ENCODE measurements around the gene MCRIP2.

Gene MCRIP2

DNA sequence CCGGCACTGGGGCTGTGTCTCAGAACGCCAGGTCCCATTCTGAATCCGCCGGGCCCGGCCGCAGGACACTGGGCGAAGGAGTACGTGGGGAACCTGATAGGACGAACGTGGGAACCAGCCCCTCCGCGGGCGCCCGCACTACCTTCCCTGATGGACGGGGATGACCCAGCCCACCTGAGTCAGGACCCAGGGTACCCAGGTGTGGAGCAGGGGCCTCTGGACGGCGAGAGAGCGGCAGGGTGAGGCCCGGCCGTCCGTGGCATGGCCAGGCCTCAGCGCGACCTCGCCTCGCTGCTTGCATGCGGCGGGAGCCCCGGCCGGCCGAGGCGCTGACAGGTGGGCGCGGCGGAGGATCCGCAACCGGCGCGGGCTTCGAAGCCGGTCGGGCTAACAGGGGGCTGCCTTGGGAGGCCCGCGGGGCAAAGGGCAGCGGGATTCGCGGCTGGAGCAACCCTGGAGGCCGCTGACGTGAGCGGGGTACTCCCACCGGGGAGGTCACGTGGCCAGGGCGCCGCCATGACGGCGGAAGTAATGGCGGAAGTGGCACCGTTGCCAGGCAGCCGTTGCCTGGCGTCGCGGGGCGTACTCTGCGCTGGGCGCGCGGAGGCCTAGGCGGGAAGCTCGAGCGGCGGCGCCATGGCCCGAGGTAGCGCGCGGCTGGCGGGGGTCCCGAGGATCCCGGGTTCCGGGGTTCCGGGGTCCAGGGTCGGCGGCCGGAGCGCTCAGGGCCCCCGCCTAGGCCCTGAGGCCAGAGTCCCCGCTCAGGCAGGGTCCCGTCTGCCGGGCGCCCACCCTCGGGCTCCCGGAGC, 7.4 kb downstream of the MCRIP2 start, which contains the start of gene WDR90:
TSS of gene WDR90 (plus strand) at position 585 of the 809 bp plus-strand sequence. CDS start at position 637, 52 bp downstream.
- peak; percentile 94 for DNase-seq (ENCODE audit: low spot score)

- DNase-seq (ENCODE audit: low spot score) = peak; percentile 40
Measured at GRCh38 chr16:649631-650030, 8.0 kb downstream of the MCRIP2 start.

DNA sequence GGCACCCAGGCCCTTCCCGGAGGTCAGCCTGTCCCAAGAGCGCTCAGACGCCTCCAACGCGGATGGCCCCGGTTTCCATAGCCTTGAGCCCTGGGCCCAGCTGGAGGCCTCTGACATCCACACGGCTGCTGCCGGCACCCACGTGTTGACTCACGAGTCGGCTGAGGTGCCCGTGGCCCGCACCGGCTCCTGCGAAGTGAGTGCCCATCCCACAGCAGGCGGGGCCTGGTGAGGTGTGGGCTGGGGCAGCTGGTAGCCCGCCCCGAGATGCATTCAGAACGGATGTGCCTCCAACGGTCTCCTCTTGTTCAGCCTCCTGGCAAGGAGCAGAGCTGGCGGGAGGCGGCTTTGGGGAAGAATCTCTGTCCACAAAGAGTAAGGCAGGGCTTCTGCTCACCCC, 10.2 kb downstream of the MCRIP2 start:
- DNase-seq (ENCODE audit: low spot score) = no peak

GRCh38 chr16:652454-653305, 11.1 kb downstream of the MCRIP2 start:
- DNase-seq (ENCODE audit: low spot score) = no peak

DNA sequence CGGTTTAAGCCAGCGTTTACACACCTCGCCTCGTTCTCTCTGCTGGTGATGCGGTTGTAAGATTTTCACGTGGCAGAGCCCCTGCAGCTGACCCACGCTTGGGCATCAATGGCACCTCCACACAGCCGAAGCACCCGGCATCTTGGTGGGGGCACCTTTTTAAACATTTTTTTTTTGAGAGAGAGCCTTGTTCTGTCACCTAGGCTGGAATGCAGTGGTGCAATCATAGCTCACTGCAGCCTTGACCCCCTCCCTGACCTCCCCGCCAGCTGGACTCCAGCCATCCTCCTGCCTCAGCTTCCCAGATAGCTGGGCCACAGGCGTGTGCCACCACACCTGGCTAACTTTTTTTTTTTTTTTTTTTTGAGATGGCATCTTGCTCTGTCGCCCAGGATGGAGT, 12.4 kb downstream of the MCRIP2 start:
- DNase-seq (ENCODE audit: low spot score) = no peak

DNA sequence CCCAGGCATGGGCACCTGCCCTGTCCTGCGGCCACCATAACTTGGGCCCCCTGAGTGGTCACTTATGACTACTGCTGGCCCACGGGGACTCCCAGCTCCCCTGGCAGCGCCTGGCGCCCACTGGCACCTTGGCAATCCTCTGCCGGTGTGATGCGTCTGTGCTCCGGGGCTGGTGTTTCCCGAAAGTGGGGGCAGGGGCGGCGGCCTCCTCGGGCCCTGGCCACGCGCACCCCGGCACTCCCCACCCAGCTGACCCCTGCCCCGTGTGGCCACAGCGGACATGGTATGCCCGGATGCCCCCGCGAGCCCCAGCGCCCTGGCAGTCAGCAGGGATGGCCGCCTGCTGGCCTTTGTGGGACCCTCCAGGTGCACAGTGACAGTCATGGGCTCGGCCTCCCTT, 15.9 kb downstream of the MCRIP2 start:
- DNase-seq (ENCODE audit: low spot score) = no peak

DNA sequence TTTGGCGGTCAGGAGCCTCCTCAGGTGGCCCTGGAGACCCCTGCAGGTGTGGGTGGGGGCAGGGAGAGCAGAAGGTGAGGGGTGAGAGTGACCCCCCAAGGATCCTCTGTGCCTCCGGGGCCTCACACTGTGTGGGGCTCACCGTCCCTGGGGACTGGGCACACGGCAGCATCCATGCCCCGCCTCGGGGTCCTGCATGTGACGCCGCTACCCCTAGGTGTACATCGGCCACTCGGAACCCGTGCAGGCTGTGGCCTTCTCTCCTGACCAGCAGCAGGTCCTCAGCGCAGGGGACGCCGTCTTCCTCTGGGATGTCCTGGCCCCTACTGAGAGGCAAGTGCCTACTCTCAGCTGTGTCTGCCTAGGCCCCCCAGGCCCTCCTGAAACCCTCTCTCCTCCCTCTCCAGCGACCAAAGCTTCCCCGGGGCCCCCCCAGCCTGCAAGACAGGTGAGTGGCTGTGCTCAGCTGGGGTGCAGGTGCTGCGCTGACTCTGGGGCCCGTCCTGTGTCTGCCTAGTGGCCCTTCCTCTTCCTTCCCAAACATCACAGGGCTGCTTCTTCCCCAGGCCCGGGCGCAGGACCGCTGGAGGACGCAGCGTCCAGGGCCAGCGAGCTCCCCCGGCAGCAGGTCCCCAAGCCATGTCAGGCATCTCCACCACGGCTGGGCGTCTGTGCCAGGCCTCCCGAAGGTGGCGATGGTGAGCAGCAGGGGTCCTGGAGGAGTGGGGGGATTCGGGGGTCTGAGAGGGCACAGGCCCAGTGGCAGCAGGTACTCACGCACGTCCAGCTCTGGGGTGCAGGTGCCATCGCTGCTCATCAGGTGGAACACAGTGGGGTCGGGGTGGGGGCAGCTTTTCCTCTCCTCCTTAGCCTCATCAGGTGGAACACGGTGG, 17.3 kb downstream of the MCRIP2 start:
- DNase-seq (ENCODE audit: low spot score) = no peak

DNA sequence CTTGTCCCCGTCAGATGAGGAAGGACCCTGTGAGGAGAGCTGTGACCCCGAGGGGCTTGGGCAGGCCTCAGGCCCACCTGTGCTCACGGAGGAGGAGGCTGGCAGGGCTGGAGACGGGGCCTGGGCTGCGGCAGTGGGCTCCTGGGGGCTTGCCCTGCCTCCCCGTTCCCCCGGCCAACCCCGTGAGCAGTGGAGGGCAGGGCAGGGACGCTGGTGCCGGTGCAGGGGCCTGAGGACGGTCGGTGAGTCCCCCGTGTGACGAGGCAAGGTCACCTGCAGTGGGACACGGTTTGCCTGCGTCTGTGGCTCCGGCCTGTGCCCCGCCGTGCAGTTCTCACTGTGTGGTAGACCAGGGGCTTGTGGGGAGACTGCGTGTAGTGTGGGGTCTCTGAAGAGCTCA, 18.0 kb downstream of the MCRIP2 start:
- no peak for DNase-seq (ENCODE audit: low spot score)

- no peak for DNase-seq (ENCODE audit: low spot score)
Measured at GRCh38 chr16:660132-660458, 18.5 kb downstream of the MCRIP2 start.

DNA sequence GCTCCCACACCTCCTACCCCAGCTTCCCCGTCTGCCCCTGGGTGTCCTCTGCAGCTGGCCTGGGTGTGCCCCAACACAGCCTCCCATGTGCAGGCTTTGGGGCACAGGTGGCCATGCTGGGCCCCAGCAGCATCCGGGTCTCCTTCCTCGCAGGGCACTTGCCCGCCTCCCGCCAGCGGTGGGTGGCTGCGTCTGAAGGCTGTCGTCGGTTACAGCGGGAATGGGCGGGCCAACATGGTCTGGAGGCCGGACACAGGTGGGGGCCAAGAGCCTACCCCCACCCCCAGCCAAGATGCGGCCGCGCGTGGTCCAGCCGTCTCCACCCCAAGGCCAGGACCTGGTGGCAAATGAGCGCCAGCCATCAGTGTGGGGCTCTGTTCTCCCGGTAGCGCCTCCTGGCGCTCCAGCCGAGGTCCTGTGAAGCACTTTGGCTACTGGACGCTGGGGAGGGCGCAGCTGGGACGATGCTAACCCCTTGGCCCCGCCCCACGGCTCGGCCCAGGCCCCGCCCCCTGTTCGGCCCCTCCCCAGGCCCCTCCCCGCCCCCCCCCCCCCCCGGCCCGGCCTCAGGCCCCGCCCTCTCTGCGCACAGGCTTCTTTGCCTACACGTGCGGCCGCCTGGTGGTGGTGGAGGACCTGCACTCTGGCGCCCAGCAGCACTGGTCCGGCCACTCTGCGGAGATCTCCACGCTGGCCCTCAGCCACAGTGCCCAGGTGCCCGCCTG, 19.0 kb downstream of the MCRIP2 start:
- DNase-seq (ENCODE audit: low spot score) = peak; percentile 91

DNA sequence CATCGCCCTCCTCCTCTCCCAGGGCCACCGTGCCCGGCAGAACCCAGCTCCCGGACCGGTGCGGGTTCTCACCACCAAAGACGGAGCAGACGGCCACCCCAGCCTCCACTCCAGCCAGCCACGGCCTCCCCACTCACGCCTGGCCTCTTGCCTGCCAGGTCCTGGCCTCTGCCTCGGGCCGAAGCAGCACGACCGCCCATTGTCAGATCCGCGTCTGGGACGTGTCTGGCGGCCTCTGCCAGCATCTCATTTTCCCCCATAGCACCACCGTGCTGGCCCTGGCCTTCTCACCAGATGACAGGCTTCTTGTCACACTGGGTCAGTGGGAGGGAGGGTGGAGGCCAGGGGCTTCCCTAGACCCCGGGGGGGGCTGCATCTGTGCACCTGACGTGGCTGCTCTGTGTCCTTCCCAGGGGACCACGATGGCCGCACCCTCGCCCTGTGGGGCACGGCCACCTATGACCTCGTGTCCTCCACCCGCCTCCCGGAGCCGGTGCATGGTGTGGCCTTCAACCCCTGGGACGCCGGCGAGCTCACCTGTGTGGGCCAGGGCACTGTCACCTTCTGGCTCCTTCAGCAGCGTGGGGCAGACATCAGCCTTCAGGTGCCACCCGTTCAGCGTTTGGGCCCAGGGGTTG, 19.7 kb downstream of the MCRIP2 start:
- no peak for DNase-seq (ENCODE audit: low spot score)

- DNase-seq (ENCODE audit: low spot score) = no peak
Measured at GRCh38 chr16:662095-662494, 20.5 kb downstream of the MCRIP2 start.

GRCh38 chr16:662597-662996, 21.0 kb downstream of the MCRIP2 start:
- DNase-seq (ENCODE audit: low spot score) = no peak

GRCh38 chr16:666572-666971, 24.9 kb downstream of the MCRIP2 start:
- DNase-seq (ENCODE audit: low spot score) = no peak

DNA sequence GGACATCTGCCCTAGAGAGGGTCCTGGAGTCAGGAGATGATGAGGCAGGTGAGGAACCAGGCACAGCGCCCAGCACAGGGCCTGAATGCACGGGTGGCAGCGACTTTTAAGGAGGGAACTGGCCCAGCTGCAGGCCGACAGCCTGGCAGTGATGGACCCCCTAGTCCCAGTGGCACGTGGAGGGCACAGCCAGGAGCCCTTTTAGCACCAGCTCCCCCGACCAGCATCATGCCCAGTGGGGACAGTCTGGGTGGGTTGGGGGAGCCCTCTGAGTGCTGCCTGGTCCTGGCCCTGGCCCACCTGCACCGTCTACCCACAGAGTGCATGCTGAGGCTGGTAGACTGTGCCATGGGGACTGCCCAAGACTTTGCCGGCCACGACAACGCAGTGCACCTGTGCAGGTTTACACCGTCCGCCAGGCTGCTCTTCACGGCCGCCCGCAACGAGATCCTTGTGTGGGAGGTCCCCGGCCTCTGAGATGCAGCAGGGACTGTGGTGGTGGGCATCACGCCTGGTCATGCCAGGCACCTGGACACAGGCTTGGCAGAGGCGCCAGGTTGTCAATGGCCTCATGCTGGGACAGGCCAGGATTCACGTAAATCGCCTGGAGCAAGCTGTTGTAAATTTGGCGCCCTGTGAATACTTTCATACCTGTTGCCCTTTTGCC, 25.6 kb downstream of the MCRIP2 start:
- no peak for DNase-seq (ENCODE audit: low spot score)

DNA sequence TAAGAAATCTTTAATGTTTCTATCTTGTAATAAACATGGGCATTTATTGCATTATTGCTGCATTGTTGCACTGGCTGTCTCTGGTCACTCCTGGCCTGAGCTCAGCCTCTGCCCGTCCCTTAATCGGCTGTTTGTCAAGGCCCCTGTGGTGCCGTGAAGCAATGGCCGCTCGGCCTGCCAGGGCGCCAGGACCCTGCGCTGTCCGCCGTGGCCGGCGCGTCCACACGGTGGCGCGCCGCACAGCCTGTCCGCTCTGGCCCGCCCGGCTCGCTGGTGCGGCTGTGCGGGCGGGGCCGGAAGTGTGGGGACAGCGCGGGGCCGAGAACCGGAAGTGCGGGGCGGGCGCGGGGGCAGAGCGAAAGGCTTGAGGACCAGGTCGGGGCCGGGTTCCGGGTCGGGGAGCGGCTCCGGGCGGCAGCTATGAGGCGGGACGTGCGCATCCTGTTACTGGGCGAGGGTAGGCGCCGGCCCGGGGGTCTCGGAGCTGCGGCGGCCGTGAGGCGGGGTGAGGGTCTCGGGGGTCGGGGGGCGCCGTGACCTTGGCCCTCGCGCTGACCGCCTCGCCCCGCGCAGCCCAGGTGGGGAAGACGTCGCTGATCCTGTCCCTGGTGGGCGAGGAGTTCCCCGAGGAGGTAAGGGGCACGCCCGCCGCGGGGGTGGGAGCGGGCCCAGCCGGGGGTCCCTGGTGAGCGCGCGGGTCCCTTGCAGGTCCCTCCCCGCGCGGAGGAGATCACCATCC, 26.3 kb downstream of the MCRIP2 start, which contains the start of gene RHOT2:
TSS of gene RHOT2 (plus strand) at position 353 of the 739 bp plus-strand sequence. CDS start at position 421, 68 bp downstream.
- peak; percentile 81 for DNase-seq (ENCODE audit: low spot score)

- DNase-seq (ENCODE audit: low spot score) = no peak
Measured at GRCh38 chr16:668519-669171, 27.0 kb downstream of the MCRIP2 start.

- no peak for DNase-seq (ENCODE audit: low spot score)
Measured at GRCh38 chr16:669666-670065, 28.0 kb downstream of the MCRIP2 start.
